K562 (cell line): ENCODE data around the gene PNPLA2. TPM values are rescaled to one million over a fixed set of nuclear protein-coding genes. Genes with fewer than 3 reads are reported as not detected.

Source experiments
- ATF1 ChIP-seq, 2 experiments: fragments of 450-650 bp in 1 of 2; IDR thresholded peaks; 2 replicates each; pipeline ENCODE4 v1.6.1; 2016; ENCODE audit warnings: missing compliant biosample characterization in 1 of 2, missing genetic modification characterization in 1 of 2
- CBX1 ChIP-seq: sonication (generic); IDR thresholded peaks from 2 replicates; pipeline ENCODE4 v1.6.1; 2016; ENCODE audit warnings: antibody characterized with exemption, low read depth, mild to moderate bottlenecking
- ETV1 ChIP-seq: fragments of 450-650 bp; conservative IDR thresholded peaks from 2 replicates; pipeline ENCODE4 v1.6.1; 2016; ENCODE audit warnings: missing genetic modification characterization, control low read depth, low read depth, missing compliant biosample characterization
- HDGF ChIP-seq: fragments of 450-650 bp; IDR thresholded peaks from 2 replicates; pipeline ENCODE4 v1.6.1; 2016
- MCM3 ChIP-seq: fragments of 450-650 bp; IDR thresholded peaks from 2 replicates; pipeline ENCODE4 v1.6.1; 2016
- PRMT5 ChIP-seq: sonication (generic); formaldehyde crosslinking; IDR thresholded peaks from 2 replicates; pipeline ENCODE4 v1.5.0; 2020; ENCODE audit warnings: missing genetic modification reagents
- SETDB1 ChIP-seq: IDR thresholded peaks from one replicate; pipeline ENCODE4 v1.6.1; 2012; ENCODE audit warnings: low read length, control low read depth, inconsistent platforms
- TEAD1 ChIP-seq, 2 experiments: fragments of 450-650 bp in 1 of 2; sonication (generic) in 1 of 2; formaldehyde crosslinking; IDR thresholded peaks; 2 replicates each; pipeline versions ENCODE4 v1.4.0 to v1.8.0; 2020 to 2022; ENCODE audit warnings: mild to moderate bottlenecking in 2 of 2, missing genetic modification reagents in 1 of 2
- ZBTB1 ChIP-seq: sonication (generic); formaldehyde crosslinking; IDR thresholded peaks from 2 replicates; pipeline ENCODE4 v1.8.1; 2023; ENCODE audit warnings: missing genetic modification reagents, low read depth, mild to moderate bottlenecking, borderline replicate concordance
- polyA plus RNA-seq, 8 experiments: library from polyadenylated mRNA; depleted of rRNA in 4 of 8; stranded (reverse) in 5 of 8; unstranded in 3 of 8; fragments of >200 nt; fragmentation: Nextera tagmentation in 2 of 8; fragmentation: Illumina TruSeq in 1 of 8; extraction: Ambion mirVana in 2 of 8; extraction: Trizol in 1 of 8; gene quantifications; 2 replicates each; pipeline versions ENCODE4 v1.2.1 to v1.2.3, GENCODE V29; 2011 to 2014; ENCODE audit warnings: inconsistent platforms in 1 of 8, missing spikeins in 1 of 8
- total RNA-seq, 7 experiments: library from RNA; depleted of rRNA in 6 of 7; stranded (reverse); fragments of >200 nt in 6 of 7; fragmentation: Illumina TruSeq in 2 of 7; extraction: Trizol in 2 of 7; gene quantifications; 2 replicates each; pipeline versions ENCODE4 v1.2.1 to v1.2.3, GENCODE V29; 2011 to 2021; ENCODE audit warnings: low replicate concordance in 1 of 7
- TF ChIP-seq, protein P1 (sequence below): fragments of 450-650 bp; IDR thresholded peaks from 2 replicates; pipeline ENCODE4 v1.6.1; 2018; ENCODE audit not compliant: partially characterized antibody
- TF ChIP-seq, protein P2 (sequence below): fragments of 450-650 bp; IDR thresholded peaks from 2 replicates; pipeline ENCODE4 v1.6.1; 2016
- TF ChIP-seq, protein P3 (sequence below), 2 experiments: fragments of 450-650 bp in 1 of 2; sonication (generic) in 1 of 2; formaldehyde crosslinking; conservative IDR thresholded peaks; 2 replicates each; pipeline versions ENCODE4 v1.4.0 to v1.8.1; 2020 to 2022; ENCODE audit warnings: mild to moderate bottlenecking in 1 of 2, missing genetic modification reagents in 1 of 2

PNPLA2 gene
- total and polyA plus RNA-seq, 9 of the 15 experiments (the other 6 are each of a cell fraction or from before 2014, with no cell fraction given): 0.39 to 87.1 (median 8.4) TPM

DNA sequence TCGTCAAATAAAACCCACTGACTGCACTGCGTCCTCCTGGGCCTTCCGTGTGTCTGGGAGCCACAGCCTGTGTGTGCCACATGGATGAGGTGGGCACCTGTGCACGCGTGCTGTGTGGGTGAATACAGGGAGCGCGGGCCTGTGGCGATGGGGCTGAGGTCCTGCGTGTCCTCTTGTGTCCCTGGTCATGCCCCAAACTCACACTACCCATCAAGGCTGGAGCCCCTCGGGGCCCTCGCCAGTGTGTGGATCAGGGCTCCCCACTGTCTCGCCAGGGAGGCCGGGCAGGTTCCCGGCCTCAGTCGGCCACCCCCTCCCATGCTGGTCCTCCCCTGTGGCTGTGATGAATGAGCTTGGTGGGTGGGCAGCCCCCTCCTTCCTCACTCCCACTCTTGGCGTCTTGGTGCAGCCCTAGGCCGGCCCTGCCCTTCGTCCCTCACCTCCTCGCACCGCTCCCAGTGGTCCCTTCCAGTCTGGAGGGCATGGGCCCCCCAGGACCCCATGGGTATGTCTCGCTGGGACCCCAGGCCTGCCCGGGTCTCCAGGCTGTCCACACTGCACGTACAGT, 13.3 kb downstream of the PNPLA2 start (continued):
- TF ChIP-seq, protein P1, sequence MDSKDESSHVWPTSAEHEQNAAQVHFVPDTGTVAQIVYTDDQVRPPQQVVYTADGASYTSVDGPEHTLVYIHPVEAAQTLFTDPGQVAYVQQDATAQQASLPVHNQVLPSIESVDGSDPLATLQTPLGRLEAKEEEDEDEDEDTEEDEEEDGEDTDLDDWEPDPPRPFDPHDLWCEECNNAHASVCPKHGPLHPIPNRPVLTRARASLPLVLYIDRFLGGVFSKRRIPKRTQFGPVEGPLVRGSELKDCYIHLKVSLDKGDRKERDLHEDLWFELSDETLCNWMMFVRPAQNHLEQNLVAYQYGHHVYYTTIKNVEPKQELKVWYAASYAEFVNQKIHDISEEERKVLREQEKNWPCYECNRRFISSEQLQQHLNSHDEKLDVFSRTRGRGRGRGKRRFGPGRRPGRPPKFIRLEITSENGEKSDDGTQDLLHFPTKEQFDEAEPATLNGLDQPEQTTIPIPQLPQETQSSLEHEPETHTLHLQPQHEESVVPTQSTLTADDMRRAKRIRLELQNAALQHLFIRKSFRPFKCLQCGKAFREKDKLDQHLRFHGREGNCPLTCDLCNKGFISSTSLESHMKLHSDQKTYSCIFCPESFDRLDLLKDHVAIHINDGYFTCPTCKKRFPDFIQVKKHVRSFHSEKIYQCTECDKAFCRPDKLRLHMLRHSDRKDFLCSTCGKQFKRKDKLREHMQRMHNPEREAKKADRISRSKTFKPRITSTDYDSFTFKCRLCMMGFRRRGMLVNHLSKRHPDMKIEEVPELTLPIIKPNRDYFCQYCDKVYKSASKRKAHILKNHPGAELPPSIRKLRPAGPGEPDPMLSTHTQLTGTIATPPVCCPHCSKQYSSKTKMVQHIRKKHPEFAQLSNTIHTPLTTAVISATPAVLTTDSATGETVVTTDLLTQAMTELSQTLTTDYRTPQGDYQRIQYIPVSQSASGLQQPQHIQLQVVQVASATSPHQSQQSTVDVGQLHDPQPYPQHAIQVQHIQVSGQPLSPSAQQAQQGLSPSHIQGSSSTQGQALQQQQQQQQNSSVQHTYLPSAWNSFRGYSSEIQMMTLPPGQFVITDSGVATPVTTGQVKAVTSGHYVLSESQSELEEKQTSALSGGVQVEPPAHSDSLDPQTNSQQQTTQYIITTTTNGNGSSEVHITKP: peak; percentile 76
- TF ChIP-seq CBX1 (no peak), ZBTB1 (CRISPR knock-in tag) (no peak), ATF1 (CRISPR knock-in tag; IDR thresholded peaks at IDR 0.05) (0 out of 2 replicates have a peak, but pooled peaks have one; percentile 1), ATF1 (tag; IDR thresholded peaks at IDR 0.05) (no peak), HDGF (0 out of 2 replicates have a peak, but pooled peaks have one; percentile 69), ETV1 (no peak), SETDB1 (no peak), TEAD1 (CRISPR knock-in tag; IDR thresholded peaks at IDR 0.05) (no peak), PRMT5 (no peak), MCM3 (no peak)
- TF ChIP-seq, protein P2, sequence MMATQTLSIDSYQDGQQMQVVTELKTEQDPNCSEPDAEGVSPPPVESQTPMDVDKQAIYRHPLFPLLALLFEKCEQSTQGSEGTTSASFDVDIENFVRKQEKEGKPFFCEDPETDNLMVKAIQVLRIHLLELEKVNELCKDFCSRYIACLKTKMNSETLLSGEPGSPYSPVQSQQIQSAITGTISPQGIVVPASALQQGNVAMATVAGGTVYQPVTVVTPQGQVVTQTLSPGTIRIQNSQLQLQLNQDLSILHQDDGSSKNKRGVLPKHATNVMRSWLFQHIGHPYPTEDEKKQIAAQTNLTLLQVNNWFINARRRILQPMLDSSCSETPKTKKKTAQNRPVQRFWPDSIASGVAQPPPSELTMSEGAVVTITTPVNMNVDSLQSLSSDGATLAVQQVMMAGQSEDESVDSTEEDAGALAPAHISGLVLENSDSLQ: peak; percentile 24; the same call in 1 of the 2 replicates
- TF ChIP-seq, protein P3, sequence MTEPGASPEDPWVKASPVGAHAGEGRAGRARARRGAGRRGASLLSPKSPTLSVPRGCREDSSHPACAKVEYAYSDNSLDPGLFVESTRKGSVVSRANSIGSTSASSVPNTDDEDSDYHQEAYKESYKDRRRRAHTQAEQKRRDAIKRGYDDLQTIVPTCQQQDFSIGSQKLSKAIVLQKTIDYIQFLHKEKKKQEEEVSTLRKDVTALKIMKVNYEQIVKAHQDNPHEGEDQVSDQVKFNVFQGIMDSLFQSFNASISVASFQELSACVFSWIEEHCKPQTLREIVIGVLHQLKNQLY (CRISPR knock-in tag; conservative IDR thresholded peaks at IDR 0.05): no peak
